ENCODE data around the gene FTO.

GRCh38 chr16:54126907-54127306 is 423.0 kb downstream of the FTO start:
- TF ChIP-seq CTCF (conservative IDR thresholded peaks at IDR 0.05) (no peak), ZFX (IDR thresholded peaks at IDR 0.05) (no peak)
